HCT116 (cell line): ENCODE measurements around the gene TBX4. TPM values are rescaled to one million over a fixed set of nuclear protein-coding genes. Genes with fewer than 3 reads are reported as not detected.

ENCODE experiments used
- ATAC-seq: fragments of 200-7000 bp; cut with Tn5 transposase; 2 replicates; pipeline ENCODE4 v1.9.1; 2020; ENCODE audit warnings: mild to moderate bottlenecking, moderate library complexity
- BruUV-seq: library from RNA; stranded (reverse); fragments of 400-500 nt; replicated peaks from 2 replicates; lab custom pipeline; 2021; lab: Mats Ljungman, UMichigan
- CTCF ChIA-PET: fragments of 300-600 bp; sonication (Branson Sonifier 250); formaldehyde crosslinking; loops from one replicate; lab custom pipeline; 2021; ENCODE audit warnings: antibody characterized with exemption; lab: Charles Lee
- POLR2A ChIA-PET: fragments of 300-600, 350-600 bp; sonication (Branson Sonifier 250); formaldehyde crosslinking; loops from one replicate; lab custom pipeline; 2021; ENCODE audit warnings: antibody characterized with exemption; lab: Charles Lee
- RAD21 ChIA-PET, 2 experiments: fragments of 300-600 bp; sonication (Branson Sonifier 250); formaldehyde crosslinking; loops; one replicate each; lab custom pipeline; 2023; ENCODE audit warnings: low total read pairs in 2 of 2; ENCODE audit not compliant: uncharacterized antibody in 2 of 2, unreplicated experiment in 2 of 2, low non-redundant PET in 1 of 2; lab: Charles Lee
- DNase-seq: peaks from one replicate; pipeline ENCODE4 v3.0.0-alpha.2; 2010; ENCODE audit warnings: low read depth, low spot score
- H2AFZ ChIP-seq: fragments of 200-600 bp; shearing (Covaris generic), sonication (generic); 2 replicates; pipeline ENCODE4 v1.6.1; 2017; ENCODE audit warnings: low read depth, mixed run types, mixed read lengths, antibody characterized with exemption, low read length; ENCODE audit not compliant: poor library complexity, severe bottlenecking
- H3K27ac ChIP-seq: 2 replicates; pipeline ENCODE4 v1.5.1; 2012; ENCODE audit warnings: low read depth, low read length
- H3K27me3 ChIP-seq: fragments of 200-600 bp; sonication (generic); 2 replicates; pipeline ENCODE4 v1.6.1; 2016; ENCODE audit warnings: mixed run types, low read length, mixed read lengths; ENCODE audit not compliant: insufficient read depth
- H3K36me3 ChIP-seq, 2 experiments: fragments of 200-500 bp in 1 of 2; fragments of 200-600 bp in 1 of 2; sonication (Bioruptor generic) in 1 of 2; sonication (generic) in 1 of 2; 2 replicates each; pipeline versions ENCODE4 v1.5.1 to v1.6.1; 2014 to 2016; ENCODE audit warnings: low read length in 2 of 2, inconsistent platforms in 1 of 2, mixed read lengths in 1 of 2, mixed run types in 1 of 2; ENCODE audit not compliant: insufficient read depth in 2 of 2, control insufficient read depth in 1 of 2
- H3K4me1 ChIP-seq, 2 experiments: fragments of 200-600 bp in 1 of 2; sonication (generic) in 1 of 2; 2 replicates each; pipeline versions ENCODE4 v1.5.1 to v1.6.1; 2012 to 2017; ENCODE audit warnings: low read length in 2 of 2, inconsistent platforms in 1 of 2, mild to moderate bottlenecking in 1 of 2, mixed read lengths in 1 of 2, mixed run types in 1 of 2, moderate library complexity in 1 of 2; ENCODE audit not compliant: insufficient read depth in 2 of 2, control insufficient read depth in 1 of 2
- H3K4me2 ChIP-seq: fragments of 200-600 bp; sonication (generic); 2 replicates; pipeline ENCODE4 v1.6.1; 2017; ENCODE audit warnings: mixed run types, low read length, mixed read lengths
- H3K4me3 ChIP-seq, 2 experiments: fragments of 200-600 bp in 1 of 2; sonication (generic) in 1 of 2; replicated peaks in 1 of 2; 2 replicates each; pipeline ENCODE4 v1.5.1; 2011 to 2016; ENCODE audit warnings: low read length in 2 of 2, control low read depth in 1 of 2, low read depth in 1 of 2, mild to moderate bottlenecking in 1 of 2, mixed read lengths in 1 of 2, mixed run types in 1 of 2
- H3K79me2 ChIP-seq: fragments of 200-600 bp; sonication (generic); 2 replicates; pipeline ENCODE4 v1.6.1; 2017; ENCODE audit warnings: mild to moderate bottlenecking, mixed run types, low read length, moderate library complexity, mixed read lengths; ENCODE audit not compliant: insufficient read depth
- H3K9ac ChIP-seq: fragments of 200-600 bp; sonication (generic); 2 replicates; pipeline ENCODE4 v1.6.1; 2016; ENCODE audit warnings: low read length, mixed read lengths
- H3K9me2 ChIP-seq: fragments of 200-600 bp; sonication (generic), shearing (Covaris generic); 2 replicates; pipeline ENCODE4 v1.6.1; 2017; ENCODE audit warnings: mixed run types, mild to moderate bottlenecking, moderate library complexity; ENCODE audit not compliant: insufficient read depth
- H3K9me3 ChIP-seq, 2 experiments: fragments of 200-500 bp in 1 of 2; fragments of 200-600 bp in 1 of 2; sonication (Bioruptor generic) in 1 of 2; sonication (generic) in 1 of 2; 2 replicates each; pipeline ENCODE4 v1.6.1; 2014 to 2017; ENCODE audit warnings: low read length in 2 of 2, mixed read lengths in 2 of 2, inconsistent platforms in 1 of 2, low read depth in 1 of 2, mild to moderate bottlenecking in 1 of 2, mixed run types in 1 of 2, moderate library complexity in 1 of 2; ENCODE audit not compliant: control insufficient read depth in 1 of 2, insufficient read depth in 1 of 2
- H4K20me1 ChIP-seq: fragments of 200-600 bp; sonication (generic), shearing (Covaris generic); 2 replicates; pipeline ENCODE4 v1.6.1; 2017; ENCODE audit warnings: mixed run types, mild to moderate bottlenecking, moderate library complexity; ENCODE audit not compliant: insufficient read depth
- CBX3 ChIP-seq: IDR thresholded peaks from 2 replicates; pipeline ENCODE4 v1.6.1; 2012; ENCODE audit warnings: low read depth
- CTCF ChIP-seq, 3 experiments: fragments of 200-600 bp in 1 of 3; sonication (generic) in 1 of 3; IDR thresholded peaks in 2 of 3; conservative IDR thresholded peaks in 1 of 3; 2 replicates each; pipeline ENCODE4 v1.5.1; 2012 to 2017; ENCODE audit warnings: low read depth in 2 of 3, low read length in 2 of 3, antibody characterized with exemption in 1 of 3, borderline replicate concordance in 1 of 3, control low read depth in 1 of 3, mild to moderate bottlenecking in 1 of 3, mixed read lengths in 1 of 3, mixed run types in 1 of 3, moderate library complexity in 1 of 3; ENCODE audit not compliant: insufficient read depth in 1 of 3
- EGR1 ChIP-seq: IDR thresholded peaks from 2 replicates; pipeline ENCODE4 v1.6.1; 2012; ENCODE audit warnings: low read depth
- FOSL1 ChIP-seq: IDR thresholded peaks from 2 replicates; pipeline ENCODE4 v1.6.1; 2012; ENCODE audit warnings: low read depth
- MAX ChIP-seq: IDR thresholded peaks from 2 replicates; pipeline ENCODE4 v1.6.1; 2012
- RAD21 ChIP-seq: IDR thresholded peaks from 2 replicates; pipeline ENCODE4 v1.6.1; 2012; ENCODE audit warnings: low read depth, mild to moderate bottlenecking
- REST ChIP-seq: IDR thresholded peaks from 2 replicates; pipeline ENCODE4 v1.6.1; 2012; ENCODE audit warnings: low read depth
- SP1 ChIP-seq: IDR thresholded peaks from 2 replicates; pipeline ENCODE4 v1.6.1; 2012; ENCODE audit warnings: low read depth
- intact Hi-C: fragments of 100-400 bp; cut with micrococcal nuclease; formaldehyde crosslinking; loops from 2 replicates; pipeline ENCODE4 v1.10.0; 2022
- total RNA-seq: library from RNA; stranded (reverse); gene quantifications from one replicate; pipeline ENCODE4 v1.2.1, GENCODE V29; 2021; ENCODE audit not compliant: unreplicated experiment

The TBX4 gene
- total RNA-seq, 1 experiment from 2014 or later, result 0.27 TPM

- TF ChIP-seq MAX (peak; percentile 24; the same call in 1 of the 2 replicates), EGR1 (no peak)
Measured at GRCh38 chr17:61425682-61426481, 26.3 kb upstream of the TBX4 start (continued).

- H3K9me3 ChIP-seq, result peaks cover 0 to 6% of the 10 kb centered on the region in 2 experiments; a peak in 1 of 4 replicates
- ATAC-seq (peak; percentile 79), DNase-seq (peak; percentile 73)
- peak overlapping the region; percentile 9; the same call in 1 of the 2 replicates for H3K9ac ChIP-seq
- H3K36me3 ChIP-seq, result no peaks in the 10 kb centered on the region
- H3K27ac ChIP-seq, result peak overlapping the region; percentile 89
- intact Hi-C loops, result loop anchor here (2.0 kb wide), 2 partner anchors 68 to 124 kb away; no protein-coding TSS in a partner anchor
- no peaks in the 10 kb centered on the region for H3K27me3 ChIP-seq
- RAD21 ChIA-PET, result interaction anchor here (1.0 to 1.2 kb wide), 2 partner anchors 15 to 69 kb away, joined by 3 read pairs; no protein-coding TSS in a partner anchor
- no TSS peak for BruUV-seq
- no peak overlapping the region for H3K4me3 ChIP-seq
- POLR2A ChIA-PET, result no interaction called here
- no peaks in the 10 kb centered on the region for H4K20me1 ChIP-seq
- peak overlapping the region; percentile 44 for H3K4me2 ChIP-seq
- H3K79me2 ChIP-seq, result no peaks in the 10 kb centered on the region
- TF ChIP-seq REST (no peak), EGR1 (no peak), CTCF (IDR thresholded peaks at IDR 0.05 in 2 of 3, conservative IDR thresholded peaks at IDR 0.05 in 1 of 3; ENCODE audit: borderline replicate concordance in 1 of 3, insufficient read depth in 1 of 3, low read depth in 2 of 3, low read length in 2 of 3) (peak in 2 of 3 experiments; percentile 34 to 46; a peak in 4 of 6 replicates), RAD21 (peak; percentile 37; the same call in 1 of the 2 replicates), FOSL1 (peak; percentile 70; the same call in 1 of the 2 replicates), SP1 (peak; percentile 60), CBX3 (peak; percentile 27; the same call in 1 of the 2 replicates), MAX (peak; percentile 28)
- CTCF ChIA-PET, result interaction anchor here (1.1 to 2.7 kb wide), 7 partner anchors 15 to 683 kb away, joined by 3 to 17 read pairs (median 6); no protein-coding TSS in a partner anchor
- H2AFZ ChIP-seq, result peak overlapping the region; percentile 37
- peaks cover 38 to 47% of the 10 kb centered on the region in 2 experiments for H3K4me1 ChIP-seq
- no peaks in the 10 kb centered on the region for H3K9me2 ChIP-seq
Measured at GRCh38 chr17:61426482-61427304, 25.5 kb upstream of the TBX4 start.
